Mesendoderm (in vitro differentiated cells): ENCODE measurements around the gene MROH2A.

Experiments used
- DNase-seq: peaks from one replicate; pipeline ENCODE4 v3.0.0; 2013
- H2AK5ac ChIP-seq: 2 replicates; pipeline ENCODE4 v1.6.1; 2013; ENCODE audit warnings: low read length, inconsistent platforms
- H2BK120ac ChIP-seq: 2 replicates; pipeline ENCODE4 v1.6.1; 2013; ENCODE audit warnings: low read depth, mild to moderate bottlenecking, low read length, moderate library complexity, mixed read lengths
- H2BK15ac ChIP-seq: replicated peaks from 2 replicates; pipeline ENCODE4 v1.6.1; 2013; ENCODE audit warnings: low read depth, mild to moderate bottlenecking, moderate library complexity
- H2BK5ac ChIP-seq: 2 replicates; pipeline ENCODE4 v1.6.1; 2013; ENCODE audit warnings: low read length, inconsistent platforms
- H3K18ac ChIP-seq: 2 replicates; pipeline ENCODE4 v1.6.1; 2013; ENCODE audit warnings: mild to moderate bottlenecking, low read length, mixed read lengths
- H3K23ac ChIP-seq: one replicate; pipeline ENCODE4 v1.6.1; 2013; ENCODE audit warnings: low read length
- H3K27ac ChIP-seq: 2 replicates; pipeline ENCODE4 v1.5.1; 2013; ENCODE audit warnings: low read depth, mild to moderate bottlenecking, inconsistent platforms, low read length, moderate library complexity
- H3K27me3 ChIP-seq: 2 replicates; pipeline ENCODE4 v1.6.1; 2013; ENCODE audit warnings: low read length, control low read depth, mild to moderate bottlenecking, inconsistent platforms; ENCODE audit not compliant: insufficient read depth, poor library complexity
- H3K36me3 ChIP-seq: 2 replicates; pipeline ENCODE4 v1.6.1; 2013; ENCODE audit warnings: low read length, inconsistent platforms; ENCODE audit not compliant: control insufficient read depth, insufficient read depth
- H3K4ac ChIP-seq: one replicate; pipeline ENCODE4 v1.6.1; 2013; ENCODE audit warnings: low read depth, mild to moderate bottlenecking, low read length, moderate library complexity
- H3K4me1 ChIP-seq: 2 replicates; pipeline ENCODE4 v1.6.1; 2013; ENCODE audit warnings: low read depth, low read length, inconsistent platforms; ENCODE audit not compliant: control insufficient read depth
- H3K4me2 ChIP-seq: 2 replicates; pipeline ENCODE4 v1.6.1; 2013; ENCODE audit warnings: low read length
- H3K4me3 ChIP-seq: 2 replicates; pipeline ENCODE4 v1.5.1; 2013; ENCODE audit warnings: mild to moderate bottlenecking, low read length
- H3K56ac ChIP-seq: one replicate; pipeline ENCODE4 v1.6.1; 2013; ENCODE audit warnings: low read length
- H3K79me1 ChIP-seq: 2 replicates; pipeline ENCODE4 v1.6.1; 2013; ENCODE audit warnings: low read length, inconsistent platforms
- H3K79me2 ChIP-seq: 2 replicates; pipeline ENCODE4 v1.6.1; 2013; ENCODE audit warnings: mild to moderate bottlenecking, low read length; ENCODE audit not compliant: control insufficient read depth, insufficient read depth
- H3K9ac ChIP-seq: 2 replicates; pipeline ENCODE4 v1.6.1; 2013; ENCODE audit warnings: low read length, inconsistent platforms
- H4K5ac ChIP-seq: one replicate; pipeline ENCODE4 v1.6.1; 2013; ENCODE audit warnings: low read length
- H4K8ac ChIP-seq: one replicate; pipeline ENCODE4 v1.6.1; 2013; ENCODE audit warnings: low read depth, mild to moderate bottlenecking, control low read depth, low read length, moderate library complexity
- WGBS: extraction: QIAGEN DNeasy Blood & Tissue Kit; methylation state at CpG from one replicate; pipeline ENCODE4 v1.1.7; 2013; ENCODE audit warnings: low lambda C conversion rate, missing lambda C conversion rate; ENCODE audit not compliant: insufficient coverage; ENCODE audit errors: extremely low coverage; 5-methylcytosine and 5-hydroxymethylcytosine counted together

Gene MROH2A

GRCh38 chr2:233819884-233820773, 42.0 kb downstream of the MROH2A start:
- H3K4me3 ChIP-seq: no peak overlapping the region
- no peak overlapping the region for H2BK15ac ChIP-seq
- H2BK5ac ChIP-seq: no peak overlapping the region
- no peak overlapping the region for H3K4me2 ChIP-seq
- WGBS: no CpG with 5 or more reads among the region's 18 CpGs
- H4K5ac ChIP-seq: no peak overlapping the region
- H3K4ac ChIP-seq: no peak overlapping the region
- DNase-seq: no peak
- H3K56ac ChIP-seq: no peak overlapping the region
- H3K23ac ChIP-seq: no peak overlapping the region
- H3K4me1 ChIP-seq: no peaks in the 10 kb centered on the region
- H3K9ac ChIP-seq: no peak overlapping the region
- H2AK5ac ChIP-seq: no peak overlapping the region
- no peaks in the 10 kb centered on the region for H3K36me3 ChIP-seq
- H3K79me2 ChIP-seq: no peaks in the 10 kb centered on the region
- H3K18ac ChIP-seq: no peak overlapping the region
- H3K79me1 ChIP-seq: no peaks in the 10 kb centered on the region
- H4K8ac ChIP-seq: no peak overlapping the region
- H3K27ac ChIP-seq: no peak overlapping the region
- no peaks in the 10 kb centered on the region for H3K27me3 ChIP-seq
- no peak overlapping the region for H2BK120ac ChIP-seq

DNA sequence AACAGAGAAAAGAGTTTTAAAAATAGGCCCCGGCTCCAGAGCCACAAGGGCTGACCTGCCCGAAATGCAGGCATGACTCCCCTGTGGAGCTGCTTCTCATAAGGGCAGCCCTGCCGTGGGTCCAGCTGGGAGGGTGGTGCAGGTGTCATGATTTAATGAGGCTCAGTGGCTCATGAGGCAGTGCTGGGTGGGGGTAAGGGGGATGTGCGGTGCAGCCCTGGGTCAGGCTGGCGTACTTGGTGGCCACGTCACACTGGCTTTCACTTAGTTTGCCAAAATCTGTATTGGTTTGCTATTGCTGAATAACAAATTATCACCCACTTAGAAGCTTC, 42.6 kb downstream of the MROH2A start:
- H3K9ac ChIP-seq: no peak overlapping the region
- H3K4me2 ChIP-seq: no peak overlapping the region
- H3K36me3 ChIP-seq: no peaks in the 10 kb centered on the region
- H3K79me2 ChIP-seq: no peaks in the 10 kb centered on the region
- H4K5ac ChIP-seq: no peak overlapping the region
- H3K27ac ChIP-seq: no peak overlapping the region
- H2BK5ac ChIP-seq: no peak overlapping the region
- no peak for DNase-seq
- no peaks in the 10 kb centered on the region for H3K27me3 ChIP-seq
- no peak overlapping the region for H3K4ac ChIP-seq
- H3K18ac ChIP-seq: no peak overlapping the region
- no peak overlapping the region for H2BK15ac ChIP-seq
- H4K8ac ChIP-seq: no peak overlapping the region
- no peak overlapping the region for H3K23ac ChIP-seq
- WGBS: no CpG with 5 or more reads among the region's 6 CpGs
- no peaks in the 10 kb centered on the region for H3K4me1 ChIP-seq
- H2BK120ac ChIP-seq: no peak overlapping the region
- H3K4me3 ChIP-seq: no peak overlapping the region
- no peak overlapping the region for H3K56ac ChIP-seq
- H3K79me1 ChIP-seq: no peaks in the 10 kb centered on the region
- H2AK5ac ChIP-seq: no peak overlapping the region

GRCh38 chr2:233821196-233821595, 43.1 kb downstream of the MROH2A start:
- Histone ChIP-seq H3K4me2 (no peak overlapping the region), H3K27ac (no peak overlapping the region), H3K18ac (no peak overlapping the region), H2BK5ac (no peak overlapping the region), H3K79me1 (no peaks in the 10 kb centered on the region), H3K9ac (no peak overlapping the region), H2BK120ac (no peak overlapping the region), H2AK5ac (no peak overlapping the region), H4K5ac (no peak overlapping the region), H3K36me3 (no peaks in the 10 kb centered on the region), H3K4me1 (no peaks in the 10 kb centered on the region), H4K8ac (no peak overlapping the region), H3K27me3 (no peaks in the 10 kb centered on the region), H2BK15ac (no peak overlapping the region), H3K79me2 (no peaks in the 10 kb centered on the region), H3K56ac (no peak overlapping the region), H3K4me3 (no peak overlapping the region), H3K4ac (no peak overlapping the region), H3K23ac (no peak overlapping the region)
- DNase-seq: no peak
- WGBS: no CpG with 5 or more reads among the region's 3 CpGs

- H3K27me3 ChIP-seq: no peaks in the 10 kb centered on the region
- H3K79me2 ChIP-seq: no peaks in the 10 kb centered on the region
- no peak overlapping the region for H2BK15ac ChIP-seq
- no peak overlapping the region for H4K8ac ChIP-seq
- H3K23ac ChIP-seq: no peak overlapping the region
- no peak overlapping the region for H3K4me2 ChIP-seq
- WGBS: no CpG with 5 or more reads among the region's 8 CpGs
- H3K27ac ChIP-seq: no peak overlapping the region
- H2BK5ac ChIP-seq: no peak overlapping the region
- H3K79me1 ChIP-seq: no peaks in the 10 kb centered on the region
- H3K56ac ChIP-seq: no peak overlapping the region
- no peak overlapping the region for H3K18ac ChIP-seq
- no peaks in the 10 kb centered on the region for H3K4me1 ChIP-seq
- DNase-seq: no peak
- no peaks in the 10 kb centered on the region for H3K36me3 ChIP-seq
- no peak overlapping the region for H4K5ac ChIP-seq
- H3K9ac ChIP-seq: no peak overlapping the region
- no peak overlapping the region for H3K4me3 ChIP-seq
- H2BK120ac ChIP-seq: no peak overlapping the region
- H2AK5ac ChIP-seq: no peak overlapping the region
- H3K4ac ChIP-seq: no peak overlapping the region
Observed at GRCh38 chr2:233821709-233822100, 43.6 kb downstream of the MROH2A start.

GRCh38 chr2:233822101-233822771, 44.1 kb downstream of the MROH2A start:
- Histone ChIP-seq H3K4me2 (no peak overlapping the region), H3K56ac (no peak overlapping the region), H3K4me1 (no peaks in the 10 kb centered on the region), H3K4me3 (no peak overlapping the region), H3K79me2 (no peaks in the 10 kb centered on the region), H3K18ac (no peak overlapping the region), H2BK15ac (no peak overlapping the region), H3K27me3 (no peaks in the 10 kb centered on the region), H3K27ac (no peak overlapping the region), H2BK120ac (no peak overlapping the region), H3K36me3 (no peaks in the 10 kb centered on the region), H2AK5ac (no peak overlapping the region), H4K8ac (no peak overlapping the region), H3K9ac (no peak overlapping the region), H3K23ac (no peak overlapping the region), H3K79me1 (no peaks in the 10 kb centered on the region), H3K4ac (no peak overlapping the region), H4K5ac (no peak overlapping the region), H2BK5ac (no peak overlapping the region)
- no peak for DNase-seq
- WGBS: no CpG with 5 or more reads among the region's 21 CpGs
